Testis (tissue), 2 donors: ENCODE results near the gene SMG6.

Experiments used
- POLR2A ChIP-seq: fragments of 450-650 bp; IDR thresholded peaks from one replicate; pipeline ENCODE4 v1.6.1; 2017; ENCODE audit warnings: antibody characterized with exemption, mild to moderate bottlenecking, moderate library complexity
- TF ChIP-seq, protein P1 (sequence below), 3 experiments: fragments of 450-650 bp in 2 of 3; fragments of 200-600 bp in 1 of 3; sonication (generic) in 1 of 3; IDR thresholded peaks; one replicate each; pipeline ENCODE4 v1.5.1; 2016 to 2019; ENCODE audit warnings: antibody characterized with exemption in 3 of 3, mild to moderate bottlenecking in 2 of 3, moderate library complexity in 1 of 3

DNA sequence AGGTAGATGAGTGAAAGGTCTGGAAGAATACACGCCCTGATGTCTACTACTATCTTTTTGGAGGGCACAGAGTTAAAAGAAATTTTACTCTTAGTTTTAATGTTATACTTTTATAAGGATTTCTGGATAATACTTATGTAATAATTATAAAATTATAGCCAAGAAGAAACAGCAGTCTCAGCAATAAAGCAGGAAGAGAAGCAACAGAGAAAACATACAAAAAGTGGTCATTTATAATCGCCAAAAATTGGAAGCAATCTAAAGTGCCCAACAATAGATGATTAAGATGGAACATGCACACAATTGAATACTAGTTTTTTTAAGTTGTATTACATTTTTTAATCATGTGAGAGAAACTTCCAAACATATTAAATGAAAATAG is 64.4 kb downstream of the SMG6 start:
- TF ChIP-seq, protein P1, sequence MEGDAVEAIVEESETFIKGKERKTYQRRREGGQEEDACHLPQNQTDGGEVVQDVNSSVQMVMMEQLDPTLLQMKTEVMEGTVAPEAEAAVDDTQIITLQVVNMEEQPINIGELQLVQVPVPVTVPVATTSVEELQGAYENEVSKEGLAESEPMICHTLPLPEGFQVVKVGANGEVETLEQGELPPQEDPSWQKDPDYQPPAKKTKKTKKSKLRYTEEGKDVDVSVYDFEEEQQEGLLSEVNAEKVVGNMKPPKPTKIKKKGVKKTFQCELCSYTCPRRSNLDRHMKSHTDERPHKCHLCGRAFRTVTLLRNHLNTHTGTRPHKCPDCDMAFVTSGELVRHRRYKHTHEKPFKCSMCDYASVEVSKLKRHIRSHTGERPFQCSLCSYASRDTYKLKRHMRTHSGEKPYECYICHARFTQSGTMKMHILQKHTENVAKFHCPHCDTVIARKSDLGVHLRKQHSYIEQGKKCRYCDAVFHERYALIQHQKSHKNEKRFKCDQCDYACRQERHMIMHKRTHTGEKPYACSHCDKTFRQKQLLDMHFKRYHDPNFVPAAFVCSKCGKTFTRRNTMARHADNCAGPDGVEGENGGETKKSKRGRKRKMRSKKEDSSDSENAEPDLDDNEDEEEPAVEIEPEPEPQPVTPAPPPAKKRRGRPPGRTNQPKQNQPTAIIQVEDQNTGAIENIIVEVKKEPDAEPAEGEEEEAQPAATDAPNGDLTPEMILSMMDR (IDR thresholded peaks at IDR 0.05): no peak
- TF ChIP-seq POLR2A: no peak
